C4-2B (cell line): ENCODE results near the gene CAD.
A peak's percentile ranks its signal among the peaks of the same experiment; 100 is the strongest.
"Not testable (repeated sequence)": the region's sequence is repeated elsewhere in the genome, so short reads cannot be mapped to it uniquely, and the experiment has no call there.

Source experiments
- H3K27ac ChIP-seq: fragments of 450-650 bp; 2 replicates; pipeline ENCODE4 v1.5.1; 2017
- CTCF ChIP-seq: fragments of 450-650 bp; conservative IDR thresholded peaks from 2 replicates; pipeline ENCODE4 v1.5.1; 2017; ENCODE audit warnings: mild to moderate bottlenecking
- ZFX ChIP-seq: fragments of 450-650 bp; IDR thresholded peaks from 2 replicates; pipeline ENCODE4 v1.6.1; 2017

The CAD gene

GRCh38 chr2:27217173-27218121 lies at the start of gene CAD:
CAD (plus strand) TSS chr2:27217369; CDS start chr2:27217552, 183 bp downstream.
- no peak for TF ChIP-seq ZFX
- TF ChIP-seq CTCF: no peak; the same call in 1 of the 2 replicates
- peak within 1 kb of the TSS; percentile 86 for H3K27ac ChIP-seq

- no peak for TF ChIP-seq ZFX
- TF ChIP-seq CTCF: no peak
Measured at GRCh38 chr2:27170581-27171337, 46.4 kb upstream of the CAD start.

GRCh38 chr2:27171351-27171848 lies 45.8 kb upstream of the CAD start:
- TF ChIP-seq CTCF (no peak), ZFX (no peak)
- H3K27ac ChIP-seq: no peak overlapping the region

More at GRCh38 chr2:27170581-27171337, 46.4 kb upstream of the CAD start:
- no peak overlapping the region for H3K27ac ChIP-seq

GRCh38 chr2:27174638-27175037 lies 42.5 kb upstream of the CAD start:
- TF ChIP-seq CTCF (no peak), ZFX (no peak)
- H3K27ac ChIP-seq: no peak overlapping the region

GRCh38 chr2:27175330-27175729 lies 41.8 kb upstream of the CAD start:
- no peak overlapping the region for H3K27ac ChIP-seq
- TF ChIP-seq CTCF (no peak), ZFX (no peak)

- not testable (repeated sequence) for H3K27ac ChIP-seq
Measured at GRCh38 chr2:27175781-27176180, 41.4 kb upstream of the CAD start.

GRCh38 chr2:27177441-27178351 lies 39.5 kb upstream of the CAD start:
- H3K27ac ChIP-seq: no peak overlapping the region
- TF ChIP-seq CTCF: no peak
- TF ChIP-seq ZFX: no peak
